Heart right ventricle (tissue), 16 donors: ENCODE results near the gene LDLRAP1. TPM values are rescaled to one million over a fixed set of nuclear protein-coding genes. Genes with fewer than 3 reads are reported as not detected.

Source experiments
- ATAC-seq, 8 donors: fragments of 200-7000 bp; cut with Tn5 transposase; one replicate each; pipeline ENCODE4 v1.9.1; 2020; ENCODE audit warnings: mild to moderate bottlenecking in 8 of 8, moderate library complexity in 8 of 8, moderate number of reproducible peaks in 1 of 8
- DNase-seq, 2 donors: peaks; one replicate each; pipeline ENCODE4 v3.0.0-alpha.2; 2020
- H3K27ac ChIP-seq, 10 donors: fragments of 200-600 bp; sonication (generic) in 2 of 10; one replicate each; pipeline versions ENCODE4 v1.5.0 to v1.8.0; 2020 to 2022; ENCODE audit warnings: mild to moderate bottlenecking in 3 of 10
- H3K27me3 ChIP-seq, 7 donors: fragments of 200-600 bp; one replicate each; pipeline ENCODE4 v1.8.0; 2021 to 2022; ENCODE audit warnings: mild to moderate bottlenecking in 2 of 7
- H3K36me3 ChIP-seq, 9 donors: fragments of 200-600 bp; sonication (generic) in 1 of 9; one replicate each; pipeline versions ENCODE4 v1.5.0 to v1.8.0; 2020 to 2022; ENCODE audit warnings: mild to moderate bottlenecking in 2 of 9
- H3K4me1 ChIP-seq, 9 donors: fragments of 200-600 bp; sonication (generic) in 1 of 9; one replicate each; pipeline versions ENCODE4 v1.5.0 to v1.8.0; 2020 to 2022; ENCODE audit warnings: mild to moderate bottlenecking in 4 of 9
- H3K4me3 ChIP-seq, 10 donors: fragments of 200-600 bp; sonication (generic) in 2 of 10; one replicate each; pipeline versions ENCODE4 v1.5.0 to v1.8.0; 2020 to 2022; ENCODE audit warnings: mild to moderate bottlenecking in 7 of 10, moderate library complexity in 2 of 10
- H3K9me3 ChIP-seq, 11 donors: fragments of 200-600 bp in 10 of 11; sonication (generic) in 2 of 11; one replicate each; pipeline versions ENCODE4 v1.5.0 to v1.8.0; 2013 to 2022; ENCODE audit warnings: mild to moderate bottlenecking in 2 of 11, control low read depth in 1 of 11, moderate library complexity in 1 of 11
- CTCF ChIP-seq, 9 donors: fragments of 200-600 bp; sonication (generic) in 2 of 9; IDR thresholded peaks; one replicate each; pipeline versions ENCODE4 v1.5.0 to v1.8.0; 2021 to 2022; ENCODE audit warnings: antibody characterized with exemption in 9 of 9, mild to moderate bottlenecking in 5 of 9, moderate library complexity in 1 of 9
- WGBS, 2 donors: extraction: QIAGEN DNeasy Blood & Tissue Kit; methylation state at CpG; one replicate each; pipeline ENCODE4 v1.1.7; 2013; ENCODE audit warnings: inconsistent platforms in 1 of 2; 5-methylcytosine and 5-hydroxymethylcytosine counted together
- intact Hi-C, 10 donors: fragments of 100-400 bp; cut with DNase I; formaldehyde crosslinking; loops; one replicate each; pipeline versions ENCODE4 v1.11.1 to v1.14.2; 2022
- polyA plus RNA-seq, 2 donors: library from polyadenylated mRNA; stranded (reverse); fragments of 200-250 nt; gene quantifications; one replicate each; pipeline ENCODE4 v1.2.3, GENCODE V29; 2013
- total RNA-seq, 10 donors: library from RNA; stranded (reverse); fragmentation: NEBNext Ultra II Directional in 3 of 10; extraction: Animal tissue kit (Norgen Biotek cat#: 25700) in 3 of 10; gene quantifications; one replicate each; pipeline versions ENCODE4 v1.2.1 to v1.2.4, GENCODE V29; 2021 to 2023
- donor health status: Arrhythmogenic right ventricular cardiomyopathy.
- donor health status: ischemic (EF 13 %, LVEDD 7.1; RV severe dilation, severe dysfunction).
- donor health status: healthy with polysubstance abuse.
- donor health status: DM: no; HTN: yes; CAD: no.
- donor health status: DM: no; HTN: no; CAD: no.
- donor health status: ischemic (EF 25% LVEDD 6.9; RV normal size, moderate dysfunction).
- donor health status: ischemic (EF 25% LVEDD 5.7; RV mildly dilated, moderate dysfunction).
- donor health status: healthy.
- donor health status: DM: yes; HTN: yes; CAD: no.
- donor health status: Ischemic cardiomyopathy.
- donor health status: ischemic (EF 35%, LVEDD 5.7; RV mildly dilated, moderate dysfunction).
- donor health status: nonischemic (EF 11% LVEDD 7.7; RV severe dilation, severe dysfunction).
- donor health status: DM: yes; HTN: yes; CAD: no.
- donor health status: PGD.
- donor health status: ischemic (EF 29% LVEDD 5.4; RV normal size, mild dysfunction).
- donor health status: nonischemic (EF 23%, LVEDD 6.1; RV moderate dilation, normal function).

LDLRAP1 gene
- total and polyA plus RNA-seq, 12 donors = 8.5 to 16.1 (median 10.3) TPM

GRCh38 chr1:25580927-25581326 is 37.5 kb downstream of the LDLRAP1 start:
- ATAC-seq (peak in 1 of 8 donors; percentile 32), DNase-seq (no peak)
- WGBS, 2 donors = 74 to 76% methylated on average over 6 of the region's 6 CpGs
- Histone ChIP-seq H3K4me3 (no peak overlapping the region), H3K9me3 (no peaks in the 10 kb centered on the region), H3K27ac (no peak overlapping the region), H3K4me1 (peaks cover 0 to 6% (median 0%) of the 10 kb centered on the region in 9 donors), H3K27me3 (no peaks in the 10 kb centered on the region), H3K36me3 (no peaks in the 10 kb centered on the region)
- no peak for TF ChIP-seq CTCF (IDR thresholded peaks at IDR 0.05)
- intact Hi-C loops = no loop called here

- no peak for DNase-seq
- intact Hi-C loops = no loop called here
- H3K4me3 ChIP-seq = no peak overlapping the region
- TF ChIP-seq CTCF (IDR thresholded peaks at IDR 0.05) = no peak
- H3K27ac ChIP-seq = no peak overlapping the region
- WGBS, 2 donors = 76 to 83% methylated on average over 5 of the region's 5 CpGs
- no peaks in the 10 kb centered on the region for H3K9me3 ChIP-seq
- no peaks in the 10 kb centered on the region for H3K27me3 ChIP-seq
- peaks cover 0 to 6% (median 0%) of the 10 kb centered on the region in 9 donors for H3K4me1 ChIP-seq
- peak in 5 of 8 donors; percentile 14 to 39 (median 32) for ATAC-seq
- H3K36me3 ChIP-seq = no peaks in the 10 kb centered on the region
Observed at GRCh38 chr1:25581764-25582163, 38.4 kb downstream of the LDLRAP1 start.

GRCh38 chr1:25583519-25584370 is 40.3 kb downstream of the LDLRAP1 start:
- Histone ChIP-seq H3K4me3 (no peak overlapping the region), H3K27ac (no peak overlapping the region), H3K9me3 (no peaks in the 10 kb centered on the region), H3K4me1 (peaks cover 0 to 6% (median 0%) of the 10 kb centered on the region in 9 donors), H3K36me3 (no peaks in the 10 kb centered on the region), H3K27me3 (no peaks in the 10 kb centered on the region)
- intact Hi-C loops = no loop called here
- ATAC-seq = no peak
- WGBS, 2 donors = 76 to 79% methylated on average over 14 of the region's 14 CpGs
- no peak for TF ChIP-seq CTCF (IDR thresholded peaks at IDR 0.05)
- DNase-seq = no peak

- Histone ChIP-seq H3K9me3 (no peaks in the 10 kb centered on the region), H3K36me3 (no peaks in the 10 kb centered on the region), H3K27me3 (no peaks in the 10 kb centered on the region), H3K27ac (no peak overlapping the region), H3K4me1 (peaks cover 0 to 18% (median 9%) of the 10 kb centered on the region in 9 donors), H3K4me3 (no peak overlapping the region)
- WGBS, 2 donors = 84 to 93% methylated on average over 16 of the region's 16 CpGs
- intact Hi-C loops = no loop called here
- TF ChIP-seq CTCF (IDR thresholded peaks at IDR 0.05) = no peak
- DNase-seq (no peak), ATAC-seq (no peak)
Observed at GRCh38 chr1:25586181-25586588, 42.8 kb downstream of the LDLRAP1 start.
